ENCODE measurements around the gene APBA3.

Gene APBA3

GRCh38 chr19:3785451-3785937 lies 24.0 kb upstream of the APBA3 start (continued):
- TF ChIP-seq ZNF362 (tag by site-specific recombination; IDR thresholded peaks at IDR 0.05): no peak
- 0 out of 2 replicates have a peak, but pooled peaks have one; percentile 21 for TF ChIP-seq ZBTB7A (tag by site-specific recombination; IDR thresholded peaks at IDR 0.05; ENCODE audit: low read depth)
- TF ChIP-seq ZNF157 (tag by site-specific recombination; IDR thresholded peaks at IDR 0.05): no peak

- Histone ChIP-seq H3K4me1 (ENCODE audit: control insufficient read depth, insufficient read depth, low read length) (no peaks in the 10 kb centered on the region), H3K27ac (ENCODE audit: extremely low read depth, low read depth, low read length) (no peak overlapping the region), H3K36me3 (ENCODE audit: control insufficient read depth in 2 of 2, insufficient read depth in 1 of 2, low read length in 2 of 2) (no peaks in the 10 kb centered on the region), H3K4me3 (ENCODE audit: low read depth, low read length) (no peak overlapping the region), H3K9me3 (ENCODE audit: control insufficient read depth, insufficient read depth, low read depth, low read length) (no peaks in the 10 kb centered on the region)
- 0 out of 2 replicates have a peak, but pooled peaks have one; percentile 28 for TF ChIP-seq HIC1 (tag by site-specific recombination; IDR thresholded peaks at IDR 0.05)
- no peak for TF ChIP-seq ZNF239 (tag by site-specific recombination; IDR thresholded peaks at IDR 0.05)
- TF ChIP-seq ZNF114 (tag by site-specific recombination; IDR thresholded peaks at IDR 0.05): no peak
- TF ChIP-seq ZNF391 (tag by site-specific recombination; IDR thresholded peaks at IDR 0.05; ENCODE audit: borderline replicate concordance, low read depth): 0 out of 2 replicates have a peak, but pooled peaks have one; percentile 18
- no peak for TF ChIP-seq ZNF768 (tag by site-specific recombination; IDR thresholded peaks at IDR 0.05)
- TF ChIP-seq ZNF792 (tag by site-specific recombination; IDR thresholded peaks at IDR 0.05): no peak
- TF ChIP-seq ZNF19 (tag by site-specific recombination; IDR thresholded peaks at IDR 0.05; ENCODE audit: low read depth): no peak
- POLR2A ChIA-PET: interaction anchor here (1.6 kb wide), 1 partner anchor 23 kb away, joined by 6 read pairs; the partner anchor contains the start of genes APBA3 and MRPL54
- CTCF ChIA-PET: interaction anchor here (0.9 to 1.1 kb wide), 2 partner anchors 9 kb away, joined by 3 to 4 read pairs; no protein-coding TSS in a partner anchor
Observed at GRCh38 chr19:3784607-3785450, 23.3 kb upstream of the APBA3 start.

- TF ChIP-seq ZNF2 (tag by site-specific recombination; IDR thresholded peaks at IDR 0.05): 0 out of 2 replicates have a peak, but pooled peaks have one; percentile 37
- TF ChIP-seq ZNF76 (tag by site-specific recombination; IDR thresholded peaks at IDR 0.05; ENCODE audit: borderline replicate concordance, low read depth): no peak
- TF ChIP-seq ZNF416 (tag by site-specific recombination; IDR thresholded peaks at IDR 0.05): no peak
- TF ChIP-seq ZNF140 (tag by site-specific recombination; IDR thresholded peaks at IDR 0.05): no peak
- no peak for TF ChIP-seq ZNF600 (tag by site-specific recombination; IDR thresholded peaks at IDR 0.05)
- 0 out of 2 replicates have a peak, but pooled peaks have one; percentile 7 for TF ChIP-seq PATZ1 (tag by site-specific recombination; IDR thresholded peaks at IDR 0.05)
- TF ChIP-seq YY1 (tag by site-specific recombination; IDR thresholded peaks at IDR 0.05): no peak
- no peak for TF ChIP-seq HOXC10 (CRISPR knock-in tag; IDR thresholded peaks at IDR 0.05)
- no peak for TF ChIP-seq ZNF174 (tag by site-specific recombination; IDR thresholded peaks at IDR 0.05)
- no peak overlapping the region for H3K27ac ChIP-seq (ENCODE audit: extremely low read depth, low read depth, low read length)
- no peak overlapping the region for H3K4me3 ChIP-seq (ENCODE audit: low read depth, low read length)
- ChIA-PET POLR2A (interaction anchor here (1.6 kb wide), 1 partner anchor 22 kb away, joined by 6 read pairs; the partner anchor contains the start of genes APBA3 and MRPL54), CTCF (interaction anchor here (0.8 to 1.1 kb wide), 2 partner anchors 9 to 38 kb away, joined by 3 to 4 read pairs; no protein-coding TSS in a partner anchor)
- no peaks in the 10 kb centered on the region for H3K36me3 ChIP-seq (ENCODE audit: control insufficient read depth in 2 of 2, insufficient read depth in 1 of 2, low read length in 2 of 2)
- no peaks in the 10 kb centered on the region for H3K9me3 ChIP-seq (ENCODE audit: control insufficient read depth, insufficient read depth, low read depth, low read length)
- no peaks in the 10 kb centered on the region for H3K4me1 ChIP-seq (ENCODE audit: control insufficient read depth, insufficient read depth, low read length)
Observed at GRCh38 chr19:3783660-3784584, 22.4 kb upstream of the APBA3 start.

All from HEK293 (cell line).